ENCODE data around the gene UGT1A6.

DNA sequence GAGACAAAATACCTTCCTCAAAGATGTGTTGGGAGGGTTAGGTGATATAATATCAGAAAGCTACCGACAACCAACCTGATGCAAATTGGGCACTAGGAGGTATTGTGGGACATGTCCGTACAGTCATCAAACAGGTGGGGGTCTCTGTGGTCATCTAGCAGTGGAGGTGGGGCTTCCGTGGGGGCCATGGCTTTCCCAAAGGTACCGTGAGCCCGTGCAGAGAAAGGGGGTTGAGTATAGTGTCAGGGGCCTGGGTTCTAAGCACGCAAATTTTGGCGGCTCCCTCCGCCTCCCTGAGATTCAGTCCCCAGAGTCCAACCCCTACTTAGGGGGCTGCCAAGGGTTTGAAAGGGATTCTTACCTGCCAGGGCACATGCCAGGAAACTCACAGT lies 129.0 kb downstream of the UGT1A6 start:
- TF ChIP-seq NANOG (IDR thresholded peaks at IDR 0.05; ENCODE audit: borderline replicate concordance) (no peak), EZH2 (IDR thresholded peaks at IDR 0.05; ENCODE audit: low read depth, unreplicated experiment) (no peak), CREB1 (CRISPR knock-in tag; IDR thresholded peaks at IDR 0.05; ENCODE audit: low read depth) (no peak), POLR2AphosphoS5 (IDR thresholded peaks at IDR 0.05; ENCODE audit: low read depth) (no peak), EZH2phosphoT487 (IDR thresholded peaks at IDR 0.05; ENCODE audit: unreplicated experiment) (no peak)
- TF ChIP-seq, protein P1, sequence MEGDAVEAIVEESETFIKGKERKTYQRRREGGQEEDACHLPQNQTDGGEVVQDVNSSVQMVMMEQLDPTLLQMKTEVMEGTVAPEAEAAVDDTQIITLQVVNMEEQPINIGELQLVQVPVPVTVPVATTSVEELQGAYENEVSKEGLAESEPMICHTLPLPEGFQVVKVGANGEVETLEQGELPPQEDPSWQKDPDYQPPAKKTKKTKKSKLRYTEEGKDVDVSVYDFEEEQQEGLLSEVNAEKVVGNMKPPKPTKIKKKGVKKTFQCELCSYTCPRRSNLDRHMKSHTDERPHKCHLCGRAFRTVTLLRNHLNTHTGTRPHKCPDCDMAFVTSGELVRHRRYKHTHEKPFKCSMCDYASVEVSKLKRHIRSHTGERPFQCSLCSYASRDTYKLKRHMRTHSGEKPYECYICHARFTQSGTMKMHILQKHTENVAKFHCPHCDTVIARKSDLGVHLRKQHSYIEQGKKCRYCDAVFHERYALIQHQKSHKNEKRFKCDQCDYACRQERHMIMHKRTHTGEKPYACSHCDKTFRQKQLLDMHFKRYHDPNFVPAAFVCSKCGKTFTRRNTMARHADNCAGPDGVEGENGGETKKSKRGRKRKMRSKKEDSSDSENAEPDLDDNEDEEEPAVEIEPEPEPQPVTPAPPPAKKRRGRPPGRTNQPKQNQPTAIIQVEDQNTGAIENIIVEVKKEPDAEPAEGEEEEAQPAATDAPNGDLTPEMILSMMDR (conservative IDR thresholded peaks at IDR 0.05; ENCODE audit: low read depth in 2 of 2), result no peak
- TF ChIP-seq, protein P2, sequence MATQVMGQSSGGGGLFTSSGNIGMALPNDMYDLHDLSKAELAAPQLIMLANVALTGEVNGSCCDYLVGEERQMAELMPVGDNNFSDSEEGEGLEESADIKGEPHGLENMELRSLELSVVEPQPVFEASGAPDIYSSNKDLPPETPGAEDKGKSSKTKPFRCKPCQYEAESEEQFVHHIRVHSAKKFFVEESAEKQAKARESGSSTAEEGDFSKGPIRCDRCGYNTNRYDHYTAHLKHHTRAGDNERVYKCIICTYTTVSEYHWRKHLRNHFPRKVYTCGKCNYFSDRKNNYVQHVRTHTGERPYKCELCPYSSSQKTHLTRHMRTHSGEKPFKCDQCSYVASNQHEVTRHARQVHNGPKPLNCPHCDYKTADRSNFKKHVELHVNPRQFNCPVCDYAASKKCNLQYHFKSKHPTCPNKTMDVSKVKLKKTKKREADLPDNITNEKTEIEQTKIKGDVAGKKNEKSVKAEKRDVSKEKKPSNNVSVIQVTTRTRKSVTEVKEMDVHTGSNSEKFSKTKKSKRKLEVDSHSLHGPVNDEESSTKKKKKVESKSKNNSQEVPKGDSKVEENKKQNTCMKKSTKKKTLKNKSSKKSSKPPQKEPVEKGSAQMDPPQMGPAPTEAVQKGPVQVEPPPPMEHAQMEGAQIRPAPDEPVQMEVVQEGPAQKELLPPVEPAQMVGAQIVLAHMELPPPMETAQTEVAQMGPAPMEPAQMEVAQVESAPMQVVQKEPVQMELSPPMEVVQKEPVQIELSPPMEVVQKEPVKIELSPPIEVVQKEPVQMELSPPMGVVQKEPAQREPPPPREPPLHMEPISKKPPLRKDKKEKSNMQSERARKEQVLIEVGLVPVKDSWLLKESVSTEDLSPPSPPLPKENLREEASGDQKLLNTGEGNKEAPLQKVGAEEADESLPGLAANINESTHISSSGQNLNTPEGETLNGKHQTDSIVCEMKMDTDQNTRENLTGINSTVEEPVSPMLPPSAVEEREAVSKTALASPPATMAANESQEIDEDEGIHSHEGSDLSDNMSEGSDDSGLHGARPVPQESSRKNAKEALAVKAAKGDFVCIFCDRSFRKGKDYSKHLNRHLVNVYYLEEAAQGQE (IDR thresholded peaks at IDR 0.05; ENCODE audit: unreplicated experiment), result no peak

Measured in GM23338 (cell line).